Left lung (tissue), 10 donors: ENCODE data around the gene B3GALT4. TPM values are rescaled to one million over a fixed set of nuclear protein-coding genes. Genes with fewer than 3 reads are reported as not detected.

Source experiments
- ATAC-seq: fragments of 200-7000 bp; cut with Tn5 transposase; one replicate; pipeline ENCODE4 v1.9.1; 2020; ENCODE audit warnings: moderate library complexity
- DNase-seq, 4 donors: peaks; one replicate each; pipeline ENCODE4 v3.0.0-alpha.2; 2013 to 2020
- H3K27ac ChIP-seq, 2 donors: fragments of 200-600 bp; sonication (generic) in 1 of 2; one replicate each; pipeline versions ENCODE4 v1.5.0 to v1.8.0; 2020 to 2021
- H3K27me3 ChIP-seq, 2 donors: fragments of 200-600 bp; sonication (generic) in 1 of 2; one replicate each; pipeline versions ENCODE4 v1.5.0 to v1.8.0; 2020 to 2021
- H3K36me3 ChIP-seq, 2 donors: fragments of 200-600 bp; sonication (generic) in 1 of 2; one replicate each; pipeline versions ENCODE4 v1.5.0 to v1.8.0; 2020 to 2021
- H3K4me1 ChIP-seq, 2 donors: fragments of 200-600 bp; one replicate each; pipeline ENCODE4 v1.8.0; 2021
- H3K4me3 ChIP-seq, 2 donors: fragments of 200-600 bp; sonication (generic) in 1 of 2; one replicate each; pipeline versions ENCODE4 v1.5.0 to v1.8.0; 2020 to 2021; ENCODE audit warnings: mild to moderate bottlenecking in 1 of 2
- H3K9me3 ChIP-seq, 2 donors: fragments of 200-600 bp; sonication (generic) in 1 of 2; one replicate each; pipeline versions ENCODE4 v1.5.0 to v1.8.0; 2020 to 2021
- intact Hi-C, 2 donors: fragments of 100-400 bp; cut with DNase I; formaldehyde crosslinking; loops; one replicate each; pipeline versions ENCODE4 v1.11.2 to v1.14.2; 2022
- polyA plus RNA-seq, 6 donors: library from polyadenylated mRNA; unstranded; fragments of 120-200 nt; gene quantifications; one replicate each; pipeline ENCODE4 v1.2.1, GENCODE V29; 2013; ENCODE audit not compliant: insufficient read length in 6 of 6
- total RNA-seq, 2 donors: library from RNA; stranded (reverse); fragmentation: NEBNext Ultra II Directional; extraction: Animal tissue kit (Norgen Biotek cat#: 25700); gene quantifications; one replicate each; pipeline ENCODE4 v1.2.1, GENCODE V29; 2021
- TF ChIP-seq, protein P1 (sequence below), 2 donors: fragments of 200-600 bp; sonication (generic) in 1 of 2; IDR thresholded peaks; one replicate each; pipeline versions ENCODE4 v1.5.0 to v1.8.0; 2021; ENCODE audit warnings: antibody characterized with exemption in 2 of 2
- donor health status: DM: no; HTN: yes; CAD: no.
- donor health status: DM: no; HTN: no; CAD: no.

The B3GALT4 gene
- total and polyA plus RNA-seq, 8 donors = 3.5 to 12.9 (median 4.3) TPM

DNA sequence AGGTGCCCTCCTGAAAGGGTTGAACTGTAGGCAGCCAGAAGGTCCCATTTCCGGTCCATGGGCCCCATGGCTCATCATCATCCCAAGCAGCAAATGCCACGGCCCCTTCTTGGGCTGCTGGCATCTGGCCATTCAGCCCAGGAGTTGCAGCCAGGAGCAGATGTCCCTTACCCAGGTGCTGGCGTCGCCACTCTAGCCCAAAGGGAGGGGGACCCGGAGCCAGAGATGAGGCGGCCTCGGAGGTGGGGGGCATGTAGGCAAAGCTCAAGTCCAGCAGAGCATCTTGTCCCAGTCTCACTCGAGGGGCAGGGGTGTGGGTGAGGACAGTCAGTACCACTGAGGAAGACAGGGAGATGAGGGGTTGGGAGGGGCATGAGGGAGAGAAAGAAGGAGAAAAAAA lies 28.1 kb downstream of the B3GALT4 start:
- Histone ChIP-seq H3K27me3 (no peaks in the 10 kb centered on the region), H3K36me3 (peaks cover 0 to 89% of the 10 kb centered on the region in 2 donors), H3K4me3 (no peak overlapping the region), H3K4me1 (peaks cover 5 to 44% of the 10 kb centered on the region in 2 donors), H3K9me3 (no peaks in the 10 kb centered on the region), H3K27ac (no peak overlapping the region)
- TF ChIP-seq, protein P1, sequence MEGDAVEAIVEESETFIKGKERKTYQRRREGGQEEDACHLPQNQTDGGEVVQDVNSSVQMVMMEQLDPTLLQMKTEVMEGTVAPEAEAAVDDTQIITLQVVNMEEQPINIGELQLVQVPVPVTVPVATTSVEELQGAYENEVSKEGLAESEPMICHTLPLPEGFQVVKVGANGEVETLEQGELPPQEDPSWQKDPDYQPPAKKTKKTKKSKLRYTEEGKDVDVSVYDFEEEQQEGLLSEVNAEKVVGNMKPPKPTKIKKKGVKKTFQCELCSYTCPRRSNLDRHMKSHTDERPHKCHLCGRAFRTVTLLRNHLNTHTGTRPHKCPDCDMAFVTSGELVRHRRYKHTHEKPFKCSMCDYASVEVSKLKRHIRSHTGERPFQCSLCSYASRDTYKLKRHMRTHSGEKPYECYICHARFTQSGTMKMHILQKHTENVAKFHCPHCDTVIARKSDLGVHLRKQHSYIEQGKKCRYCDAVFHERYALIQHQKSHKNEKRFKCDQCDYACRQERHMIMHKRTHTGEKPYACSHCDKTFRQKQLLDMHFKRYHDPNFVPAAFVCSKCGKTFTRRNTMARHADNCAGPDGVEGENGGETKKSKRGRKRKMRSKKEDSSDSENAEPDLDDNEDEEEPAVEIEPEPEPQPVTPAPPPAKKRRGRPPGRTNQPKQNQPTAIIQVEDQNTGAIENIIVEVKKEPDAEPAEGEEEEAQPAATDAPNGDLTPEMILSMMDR (IDR thresholded peaks at IDR 0.05) = no peak
- intact Hi-C loops = no loop called here
- no peak for DNase-seq
- ATAC-seq = no peak

DNA sequence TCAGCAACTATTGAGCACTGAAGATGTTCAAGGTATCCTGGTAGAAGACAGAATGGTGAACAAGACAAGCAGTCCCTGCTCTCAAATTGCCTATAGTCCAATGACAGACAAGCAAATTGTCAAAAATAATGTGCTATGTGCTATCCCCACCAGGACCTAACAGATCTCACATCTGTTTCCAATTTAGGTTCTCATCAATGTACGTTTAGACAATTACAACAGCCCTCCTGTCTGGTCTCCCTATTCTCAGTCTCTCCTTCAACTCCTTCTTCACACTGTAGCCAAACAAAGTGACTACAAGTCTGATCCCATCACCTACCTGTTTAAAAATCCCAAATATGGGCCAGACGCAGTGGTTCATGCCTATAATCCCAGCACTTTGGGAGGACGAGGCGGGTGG lies 29.4 kb downstream of the B3GALT4 start:
- no peaks in the 10 kb centered on the region for H3K27me3 ChIP-seq
- H3K9me3 ChIP-seq = no peaks in the 10 kb centered on the region
- TF ChIP-seq, protein P1 (IDR thresholded peaks at IDR 0.05) = no peak
- H3K27ac ChIP-seq = no peak overlapping the region
- no peak overlapping the region for H3K4me3 ChIP-seq
- H3K4me1 ChIP-seq = peaks cover 0 to 44% of the 10 kb centered on the region in 2 donors
- peaks cover 0 to 93% of the 10 kb centered on the region in 2 donors for H3K36me3 ChIP-seq
- intact Hi-C loops = no loop called here
- no peak for ATAC-seq
- DNase-seq = no peak

DNA sequence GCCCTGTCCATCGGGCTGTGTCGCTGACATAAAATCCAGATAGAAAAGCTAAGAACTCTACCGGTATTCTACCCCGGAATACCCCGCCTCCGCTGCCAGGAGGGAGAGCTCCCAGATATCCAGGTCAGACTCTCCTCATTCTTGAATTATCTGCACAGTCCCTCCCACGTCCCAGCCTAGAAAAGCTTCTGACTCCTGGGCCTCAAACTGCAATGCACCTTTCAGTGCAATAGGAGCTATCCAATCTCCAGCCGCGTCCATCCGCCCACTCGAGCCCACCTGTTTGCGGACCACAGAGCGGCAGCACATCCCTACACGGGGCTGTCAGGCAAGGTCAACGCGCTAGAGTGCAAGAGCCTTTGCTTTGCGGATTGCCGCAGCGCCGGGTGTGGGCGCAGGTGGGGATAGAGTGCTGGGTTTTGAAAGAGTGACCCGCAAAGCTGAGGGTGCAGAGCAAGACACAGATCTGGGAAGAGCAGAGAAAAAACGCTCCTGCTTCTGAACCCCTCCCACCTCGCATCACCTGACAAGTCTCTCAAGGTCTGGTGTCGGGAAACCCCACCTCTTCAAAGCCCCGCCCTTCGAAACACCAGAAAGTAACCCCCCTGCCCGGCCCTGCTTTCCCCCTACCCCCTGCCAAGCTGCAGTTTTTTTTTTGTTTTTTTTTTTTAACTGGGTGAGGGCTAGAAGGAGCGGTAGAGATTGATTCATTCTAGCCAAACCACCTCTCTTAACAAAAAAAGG lies 35.6 kb downstream of the B3GALT4 start:
- Histone ChIP-seq H3K36me3 (peaks cover 0 to 47% of the 10 kb centered on the region in 2 donors), H3K27ac (peak overlapping the region; percentile 97 to 100), H3K4me1 (peaks cover 14 to 61% of the 10 kb centered on the region in 2 donors), H3K9me3 (no peaks in the 10 kb centered on the region), H3K27me3 (no peaks in the 10 kb centered on the region), H3K4me3 (peak overlapping the region; percentile 81 to 97)
- TF ChIP-seq, protein P1 (IDR thresholded peaks at IDR 0.05) = no peak
- intact Hi-C loops = loop anchor here in 1 of 2 donors (10.0 kb wide), 1 partner anchor 102 kb away; the partner anchor contains the start of genes CUTA and PHF1
- peak; percentile 61 for ATAC-seq
- peak; percentile 33 to 91 (median 78) for DNase-seq

DNA sequence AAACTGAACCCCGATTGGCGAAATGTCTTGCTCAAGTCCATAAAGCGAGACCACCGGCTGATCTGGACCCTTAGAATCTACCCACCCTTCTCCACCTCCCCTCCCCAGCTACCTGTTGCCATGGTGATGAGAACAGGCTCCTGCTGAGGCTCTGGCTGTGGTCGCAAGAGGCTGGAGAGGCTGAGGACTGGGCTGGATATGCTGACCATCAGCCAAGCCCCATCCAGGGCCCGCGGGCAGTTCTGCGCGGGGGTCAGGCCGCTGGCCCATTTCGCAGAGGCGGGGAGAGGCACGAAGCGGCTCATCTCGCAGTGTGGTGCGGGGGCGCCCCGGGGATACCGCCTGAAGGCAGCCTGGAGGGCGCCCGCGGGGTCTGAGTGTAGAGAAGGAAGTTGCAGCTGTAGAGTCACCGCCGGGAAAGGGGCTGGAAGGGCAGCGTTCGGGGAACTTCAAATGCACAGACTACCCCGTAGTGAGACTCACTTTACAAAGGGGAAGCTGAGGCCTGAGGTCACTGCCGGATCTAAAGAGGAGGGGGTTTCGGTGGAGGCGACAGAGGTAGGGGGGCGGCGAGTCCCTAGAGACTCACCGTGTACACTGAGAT lies 36.3 kb downstream of the B3GALT4 start:
- Histone ChIP-seq H3K36me3 (peaks cover 0 to 42% of the 10 kb centered on the region in 2 donors), H3K27me3 (no peaks in the 10 kb centered on the region), H3K9me3 (no peaks in the 10 kb centered on the region), H3K4me3 (peak overlapping the region; percentile 81 to 97), H3K27ac (peak overlapping the region; percentile 97 to 100), H3K4me1 (peaks cover 15 to 62% of the 10 kb centered on the region in 2 donors)
- ATAC-seq = peak; percentile 4
- TF ChIP-seq, protein P1 (IDR thresholded peaks at IDR 0.05) = no peak
- peak; percentile 42 to 92 (median 56) for DNase-seq
- intact Hi-C loops = loop anchor here in 1 of 2 donors (10.0 kb wide), 1 partner anchor 102 kb away; the partner anchor contains the start of genes CUTA and PHF1
